Sigmoid colon (tissue), 4 donors: ENCODE results near the gene PIKFYVE.

ENCODE experiments used
- CTCF ChIP-seq, 4 experiments: fragments of 450-650 bp in 3 of 4; fragments of 200-600 bp in 1 of 4; IDR thresholded peaks; one replicate each; pipeline ENCODE4 v1.5.1; 2016 to 2019; ENCODE audit warnings: antibody characterized with exemption in 4 of 4, mild to moderate bottlenecking in 3 of 4, moderate library complexity in 2 of 4
- EP300 ChIP-seq, 4 donors: sonication (generic); formaldehyde crosslinking; IDR thresholded peaks; one replicate each; pipeline ENCODE4 v1.6.1; 2017; ENCODE audit warnings: antibody characterized with exemption in 4 of 4
- POLR2A ChIP-seq, 2 donors: fragments of 450-650 bp; IDR thresholded peaks; one replicate each; pipeline ENCODE4 v1.6.1; 2016; ENCODE audit warnings: antibody characterized with exemption in 2 of 2, mild to moderate bottlenecking in 2 of 2, moderate library complexity in 2 of 2
- POLR2AphosphoS5 ChIP-seq, 4 donors: sonication (generic); formaldehyde crosslinking; IDR thresholded peaks; one replicate each; pipeline ENCODE4 v1.6.1; 2017; ENCODE audit warnings: antibody characterized with exemption in 4 of 4

- TF ChIP-seq CTCF (IDR thresholded peaks at IDR 0.05) (no peak), POLR2A (IDR thresholded peaks at IDR 0.05) (no peak), POLR2AphosphoS5 (IDR thresholded peaks at IDR 0.05) (no peak), EP300 (IDR thresholded peaks at IDR 0.05) (no peak)
These were observed 14.9 kb downstream of the PIKFYVE start for GRCh38 chr2:208280933-208281332.
